Peyer's patch (tissue), 4 donors: ENCODE results near the gene FZD8.

Experiments
- POLR2A ChIP-seq, 2 donors: fragments of 450-650 bp; IDR thresholded peaks; one replicate each; pipeline ENCODE4 v1.5.1; 2017; ENCODE audit warnings: antibody characterized with exemption in 2 of 2, mild to moderate bottlenecking in 2 of 2, moderate library complexity in 2 of 2
- TF ChIP-seq, protein P1 (sequence below), 6 experiments: fragments of 450-650 bp in 4 of 6; fragments of 200-600 bp in 2 of 6; sonication (generic) in 1 of 6; IDR thresholded peaks; one replicate each; pipeline ENCODE4 v1.5.1; 2017 to 2019; ENCODE audit warnings: antibody characterized with exemption in 6 of 6, mild to moderate bottlenecking in 3 of 6, moderate library complexity in 1 of 6

DNA sequence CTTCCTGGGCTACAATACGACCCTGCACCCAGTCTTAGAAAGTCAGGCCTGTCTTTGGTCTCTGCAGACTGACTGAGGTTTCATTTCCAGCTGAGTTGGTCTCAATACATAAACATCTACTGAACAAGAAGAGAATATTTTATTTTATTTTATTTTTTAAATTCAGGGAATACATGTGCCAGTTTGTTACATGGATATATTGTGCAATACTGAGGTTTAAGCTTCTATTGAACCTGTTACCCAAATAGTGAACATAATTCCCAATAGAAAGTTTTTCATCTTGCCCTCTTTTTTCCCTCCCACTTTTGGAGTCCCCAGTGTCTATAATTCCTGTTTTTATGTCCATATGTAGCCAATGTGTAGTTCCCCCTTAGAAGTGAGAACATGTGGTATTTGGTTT, 10.7 kb downstream of the FZD8 start:
- TF ChIP-seq POLR2A (IDR thresholded peaks at IDR 0.05) = no peak
- TF ChIP-seq, protein P1, sequence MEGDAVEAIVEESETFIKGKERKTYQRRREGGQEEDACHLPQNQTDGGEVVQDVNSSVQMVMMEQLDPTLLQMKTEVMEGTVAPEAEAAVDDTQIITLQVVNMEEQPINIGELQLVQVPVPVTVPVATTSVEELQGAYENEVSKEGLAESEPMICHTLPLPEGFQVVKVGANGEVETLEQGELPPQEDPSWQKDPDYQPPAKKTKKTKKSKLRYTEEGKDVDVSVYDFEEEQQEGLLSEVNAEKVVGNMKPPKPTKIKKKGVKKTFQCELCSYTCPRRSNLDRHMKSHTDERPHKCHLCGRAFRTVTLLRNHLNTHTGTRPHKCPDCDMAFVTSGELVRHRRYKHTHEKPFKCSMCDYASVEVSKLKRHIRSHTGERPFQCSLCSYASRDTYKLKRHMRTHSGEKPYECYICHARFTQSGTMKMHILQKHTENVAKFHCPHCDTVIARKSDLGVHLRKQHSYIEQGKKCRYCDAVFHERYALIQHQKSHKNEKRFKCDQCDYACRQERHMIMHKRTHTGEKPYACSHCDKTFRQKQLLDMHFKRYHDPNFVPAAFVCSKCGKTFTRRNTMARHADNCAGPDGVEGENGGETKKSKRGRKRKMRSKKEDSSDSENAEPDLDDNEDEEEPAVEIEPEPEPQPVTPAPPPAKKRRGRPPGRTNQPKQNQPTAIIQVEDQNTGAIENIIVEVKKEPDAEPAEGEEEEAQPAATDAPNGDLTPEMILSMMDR (IDR thresholded peaks at IDR 0.05) = no peak
